ENCODE measurements around the gene IGSF6. TPM values are rescaled to one million over a fixed set of nuclear protein-coding genes. Genes with fewer than 3 reads are reported as not detected.

The IGSF6 gene
- total and polyA plus RNA-seq, 2 of the 13 experiments (the other 11 are each of a cell fraction or from before 2014, with no cell fraction given): not detected

DNA sequence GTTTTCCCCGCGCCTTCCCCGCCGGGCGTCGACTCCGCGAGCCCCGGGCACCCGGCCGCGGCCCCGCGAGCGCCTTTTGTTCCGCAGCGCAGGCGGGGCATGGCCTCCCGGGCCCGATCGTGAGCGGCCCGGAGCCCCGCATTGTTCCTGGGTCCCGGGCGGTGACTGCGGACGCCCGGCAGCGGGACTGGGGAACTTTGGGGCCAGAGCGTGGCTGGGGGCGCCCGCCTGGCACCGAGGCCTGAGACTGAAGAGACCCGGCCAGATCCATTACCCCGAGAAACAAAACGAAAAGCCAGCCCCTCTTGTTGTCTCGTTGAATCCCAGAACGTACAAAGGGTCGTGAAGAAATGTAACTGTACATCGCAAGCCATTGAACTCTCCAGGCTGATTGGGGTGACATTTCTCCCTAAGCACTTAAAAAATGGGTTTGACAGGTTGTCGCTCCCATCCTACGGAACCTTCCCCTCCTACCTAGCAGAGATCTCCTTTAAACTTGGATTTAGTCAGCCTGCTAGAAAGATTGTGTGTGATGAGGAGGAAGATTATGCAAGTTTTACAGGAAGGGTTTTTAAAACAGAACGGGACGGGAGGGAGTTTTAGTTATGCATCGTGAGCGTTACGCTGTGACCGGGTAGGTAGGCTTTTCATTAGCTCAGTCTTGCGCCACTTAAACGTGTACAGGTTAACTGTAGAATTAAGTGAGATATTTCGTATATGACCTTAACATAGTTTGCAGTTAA, 52.2 kb downstream of the IGSF6 start (continued):
- TF ChIP-seq TGIF2 (CRISPR knock-in tag; IDR thresholded peaks at IDR 0.05): peak; percentile 77; the same call in 1 of the 2 replicates
- TF ChIP-seq SP5 (CRISPR knock-in tag; IDR thresholded peaks at IDR 0.05; ENCODE audit: borderline replicate concordance, low read depth): peak; percentile 27; the same call in 1 of the 2 replicates
- no peak for TF ChIP-seq SCMH1 (CRISPR knock-in tag; IDR thresholded peaks at IDR 0.05; ENCODE audit: borderline replicate concordance)
- peak; percentile 48; the same call in 1 of the 2 replicates for TF ChIP-seq HOXD1 (CRISPR knock-in tag; IDR thresholded peaks at IDR 0.05)
- TF ChIP-seq ZNF317 (CRISPR knock-in tag; IDR thresholded peaks at IDR 0.05): no peak
- TF ChIP-seq SMAD1 (CRISPR knock-in tag; IDR thresholded peaks at IDR 0.05; ENCODE audit: borderline replicate concordance, low read depth): no peak
- 0 out of 2 replicates have a peak, but pooled peaks have one; percentile 40 for TF ChIP-seq ARNTL (CRISPR knock-in tag; IDR thresholded peaks at IDR 0.05)
- no peak for TF ChIP-seq ZNF432 (CRISPR knock-in tag; IDR thresholded peaks at IDR 0.05; ENCODE audit: borderline replicate concordance)
- TF ChIP-seq ELF4 (CRISPR knock-in tag; IDR thresholded peaks at IDR 0.05; ENCODE audit: borderline replicate concordance): no peak
- TF ChIP-seq PAWR (CRISPR knock-in tag; IDR thresholded peaks at IDR 0.05; ENCODE audit: borderline replicate concordance): peak; percentile 57; the same call in 1 of the 2 replicates
- TF ChIP-seq NFE2L1 (CRISPR knock-in tag; IDR thresholded peaks at IDR 0.05; ENCODE audit: borderline replicate concordance): no peak
- TF ChIP-seq, protein P1, sequence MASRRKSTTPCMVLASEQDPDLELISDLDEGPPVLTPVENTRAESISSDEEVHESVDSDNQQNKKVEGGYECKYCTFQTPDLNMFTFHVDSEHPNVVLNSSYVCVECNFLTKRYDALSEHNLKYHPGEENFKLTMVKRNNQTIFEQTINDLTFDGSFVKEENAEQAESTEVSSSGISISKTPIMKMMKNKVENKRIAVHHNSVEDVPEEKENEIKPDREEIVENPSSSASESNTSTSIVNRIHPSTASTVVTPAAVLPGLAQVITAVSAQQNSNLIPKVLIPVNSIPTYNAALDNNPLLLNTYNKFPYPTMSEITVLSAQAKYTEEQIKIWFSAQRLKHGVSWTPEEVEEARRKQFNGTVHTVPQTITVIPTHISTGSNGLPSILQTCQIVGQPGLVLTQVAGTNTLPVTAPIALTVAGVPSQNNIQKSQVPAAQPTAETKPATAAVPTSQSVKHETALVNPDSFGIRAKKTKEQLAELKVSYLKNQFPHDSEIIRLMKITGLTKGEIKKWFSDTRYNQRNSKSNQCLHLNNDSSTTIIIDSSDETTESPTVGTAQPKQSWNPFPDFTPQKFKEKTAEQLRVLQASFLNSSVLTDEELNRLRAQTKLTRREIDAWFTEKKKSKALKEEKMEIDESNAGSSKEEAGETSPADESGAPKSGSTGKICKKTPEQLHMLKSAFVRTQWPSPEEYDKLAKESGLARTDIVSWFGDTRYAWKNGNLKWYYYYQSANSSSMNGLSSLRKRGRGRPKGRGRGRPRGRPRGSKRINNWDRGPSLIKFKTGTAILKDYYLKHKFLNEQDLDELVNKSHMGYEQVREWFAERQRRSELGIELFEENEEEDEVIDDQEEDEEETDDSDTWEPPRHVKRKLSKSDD (CRISPR knock-in tag; IDR thresholded peaks at IDR 0.05; ENCODE audit: low read depth): no peak
- TF ChIP-seq, protein P2, sequence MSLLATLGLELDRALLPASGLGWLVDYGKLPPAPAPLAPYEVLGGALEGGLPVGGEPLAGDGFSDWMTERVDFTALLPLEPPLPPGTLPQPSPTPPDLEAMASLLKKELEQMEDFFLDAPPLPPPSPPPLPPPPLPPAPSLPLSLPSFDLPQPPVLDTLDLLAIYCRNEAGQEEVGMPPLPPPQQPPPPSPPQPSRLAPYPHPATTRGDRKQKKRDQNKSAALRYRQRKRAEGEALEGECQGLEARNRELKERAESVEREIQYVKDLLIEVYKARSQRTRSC (CRISPR knock-in tag; IDR thresholded peaks at IDR 0.05; ENCODE audit: low read depth): 0 out of 2 replicates have a peak, but pooled peaks have one; percentile 55
- TF ChIP-seq MBNL3 (CRISPR knock-in tag; conservative IDR thresholded peaks at IDR 0.05): no peak
- TF ChIP-seq BORCS8-MEF2B (CRISPR knock-in tag; IDR thresholded peaks at IDR 0.05): no peak
- peak; percentile 88; the same call in 1 of the 2 replicates for TF ChIP-seq MEIS1 (CRISPR knock-in tag; IDR thresholded peaks at IDR 0.05; ENCODE audit: borderline replicate concordance)
- TF ChIP-seq PAX8 (CRISPR knock-in tag; IDR thresholded peaks at IDR 0.05; ENCODE audit: borderline replicate concordance): no peak; the same call in 1 of the 2 replicates
- TF ChIP-seq POLR2A (IDR thresholded peaks at IDR 0.05; ENCODE audit: insufficient read depth in 1 of 2, low read depth in 2 of 2, low read length in 2 of 2): no peak
- TF ChIP-seq, protein P3, sequence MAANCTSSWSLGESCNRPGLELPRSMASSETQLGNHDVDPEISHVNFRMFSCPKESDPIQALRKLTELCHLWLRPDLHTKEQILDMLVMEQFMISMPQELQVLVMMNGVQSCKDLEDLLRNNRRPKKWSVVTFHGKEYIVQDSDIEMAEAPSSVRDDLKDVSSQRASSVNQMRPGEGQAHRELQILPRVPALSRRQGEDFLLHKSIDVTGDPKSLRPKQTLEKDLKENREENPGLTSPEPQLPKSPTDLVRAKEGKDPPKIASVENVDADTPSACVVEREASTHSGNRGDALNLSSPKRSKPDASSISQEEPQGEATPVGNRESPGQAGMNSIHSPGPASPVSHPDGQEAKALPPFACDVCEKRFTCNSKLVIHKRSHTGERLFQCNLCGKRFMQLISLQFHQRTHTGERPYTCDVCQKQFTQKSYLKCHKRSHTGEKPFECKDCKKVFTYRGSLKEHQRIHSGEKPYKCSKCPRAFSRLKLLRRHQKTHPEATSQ (CRISPR knock-in tag; IDR thresholded peaks at IDR 0.05; ENCODE audit: borderline replicate concordance): 0 out of 2 replicates have a peak, but pooled peaks have one; percentile 13
- no peak for TF ChIP-seq TMF1 (CRISPR knock-in tag; IDR thresholded peaks at IDR 0.05; ENCODE audit: low read depth)
- TF ChIP-seq PITX1 (CRISPR knock-in tag; IDR thresholded peaks at IDR 0.05): 0 out of 2 replicates have a peak, but pooled peaks have one; percentile 13
- TF ChIP-seq, protein P4, sequence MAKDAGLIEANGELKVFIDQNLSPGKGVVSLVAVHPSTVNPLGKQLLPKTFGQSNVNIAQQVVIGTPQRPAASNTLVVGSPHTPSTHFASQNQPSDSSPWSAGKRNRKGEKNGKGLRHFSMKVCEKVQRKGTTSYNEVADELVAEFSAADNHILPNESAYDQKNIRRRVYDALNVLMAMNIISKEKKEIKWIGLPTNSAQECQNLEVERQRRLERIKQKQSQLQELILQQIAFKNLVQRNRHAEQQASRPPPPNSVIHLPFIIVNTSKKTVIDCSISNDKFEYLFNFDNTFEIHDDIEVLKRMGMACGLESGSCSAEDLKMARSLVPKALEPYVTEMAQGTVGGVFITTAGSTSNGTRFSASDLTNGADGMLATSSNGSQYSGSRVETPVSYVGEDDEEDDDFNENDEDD (CRISPR knock-in tag; IDR thresholded peaks at IDR 0.05; ENCODE audit: borderline replicate concordance): no peak
